Psoas muscle (tissue), 8 donors: ENCODE measurements around the gene TCFL5. TPM values are rescaled to one million over a fixed set of nuclear protein-coding genes. Genes with fewer than 3 reads are reported as not detected.
A peak's percentile ranks its signal among the peaks of the same experiment; 100 is the strongest.

ENCODE experiments used
- ATAC-seq, 4 donors: fragments of 200-7000 bp; cut with Tn5 transposase; one replicate each; pipeline ENCODE4 v1.9.1; 2020; ENCODE audit warnings: moderate library complexity in 3 of 4, mild to moderate bottlenecking in 2 of 4
- DNase-seq, 2 donors: peaks; one replicate each; pipeline ENCODE4 v3.0.0-alpha.2; 2020
- H3K27ac ChIP-seq: fragments of 200-600 bp; one replicate; pipeline ENCODE4 v1.8.0; 2022
- H3K27me3 ChIP-seq, 3 donors: fragments of 200-600 bp in 1 of 3; one replicate each; pipeline versions ENCODE4 v1.6.1 to v1.8.0; 2013 to 2022; ENCODE audit warnings: low read length in 2 of 3, mild to moderate bottlenecking in 2 of 3, moderate library complexity in 1 of 3; ENCODE audit not compliant: insufficient read depth in 3 of 3
- H3K36me3 ChIP-seq, 2 donors: fragments of 200-600 bp in 1 of 2; one replicate each; pipeline versions ENCODE4 v1.6.1 to v1.8.0; 2013 to 2022; ENCODE audit warnings: low read depth in 1 of 2, mild to moderate bottlenecking in 1 of 2, moderate library complexity in 1 of 2; ENCODE audit not compliant: insufficient read depth in 1 of 2
- H3K4me1 ChIP-seq: fragments of 200-600 bp; one replicate; pipeline ENCODE4 v1.8.0; 2022
- H3K4me3 ChIP-seq: fragments of 200-600 bp; one replicate; pipeline ENCODE4 v1.8.0; 2022; ENCODE audit warnings: mild to moderate bottlenecking
- H3K9me3 ChIP-seq: fragments of 200-600 bp; one replicate; pipeline ENCODE4 v1.8.0; 2022
- CTCF ChIP-seq: fragments of 200-600 bp; IDR thresholded peaks from one replicate; pipeline ENCODE4 v1.8.0; 2022; ENCODE audit warnings: antibody characterized with exemption
- WGBS, 3 donors: extraction: QIAGEN DNeasy Blood & Tissue Kit; methylation state at CpG; one replicate each; pipeline versions ENCODE4 v1.1.6 to v1.1.7; 2013; 5-methylcytosine and 5-hydroxymethylcytosine counted together
- intact Hi-C, 2 donors: fragments of 100-400 bp; cut with DNase I; formaldehyde crosslinking; loops; one replicate each; pipeline versions ENCODE4 v1.11.0 to v1.14.2; 2022
- polyA plus RNA-seq, 3 donors: library from polyadenylated mRNA; stranded (reverse); fragments of 200-250 nt; gene quantifications; one replicate each; pipeline ENCODE4 v1.2.3, GENCODE V29; 2013
- total RNA-seq, 4 donors: library from RNA; stranded (reverse); fragmentation: NEBNext Ultra II Directional in 2 of 4; extraction: Animal tissue kit (Norgen Biotek cat#: 25700) in 2 of 4; gene quantifications; one replicate each; pipeline versions ENCODE4 v1.2.1 to v1.2.4, GENCODE V29; 2021 to 2023
- donor health status: healthy with polysubstance abuse.
- donor health status: DM: no; HTN: no; CAD: no; lungs with moderate emphysema.
- donor health status: Bipolar disorder and iron deficiency.
- donor health status: healthy.
- donor health status: DM: yes; HTN: yes; CAD: no.
- donor health status: DM: no; HTN: no; CAD: no.
- donor health status: DM: no; HTN: no; CAD: no.
- donor health status: DM: yes; HTN: yes; CAD: no.

TCFL5 gene
- total and polyA plus RNA-seq, 7 donors: 2.3 to 5.2 (median 3.9) TPM

- no peak overlapping the region for H3K27ac ChIP-seq
- 88 to 92% (median 92%) methylated on average over 6 of the region's 6 CpGs for WGBS, 3 donors
- TF ChIP-seq CTCF: no peak
- intact Hi-C loops: loop anchor here (2.0 to 5.0 kb wide), 2 partner anchors 134 to 136 kb away; partner anchors contain the start of gene BHLHE23 (in 1 of the 2)
- peaks cover 16% of the 10 kb centered on the region for H3K4me1 ChIP-seq
- no peaks in the 10 kb centered on the region for H3K36me3 ChIP-seq
- no peak overlapping the region for H3K4me3 ChIP-seq
- no peaks in the 10 kb centered on the region for H3K27me3 ChIP-seq
- no peaks in the 10 kb centered on the region for H3K9me3 ChIP-seq
- DNase-seq (peak in 1 of 2 donors; percentile 26), ATAC-seq (no peak)
Observed at GRCh38 chr20:62872862-62873261, 11.2 kb upstream of the TCFL5 start.

- Histone ChIP-seq H3K27ac (no peak overlapping the region), H3K4me1 (peaks cover 12% of the 10 kb centered on the region), H3K36me3 (no peaks in the 10 kb centered on the region), H3K9me3 (no peaks in the 10 kb centered on the region), H3K27me3 (no peaks in the 10 kb centered on the region), H3K4me3 (no peak overlapping the region)
- DNase-seq (peak in 1 of 2 donors; percentile 44), ATAC-seq (no peak)
- no peak for TF ChIP-seq CTCF
- intact Hi-C loops: loop anchor here (2.0 to 5.0 kb wide), 2 partner anchors 135 to 136 kb away; partner anchors contain the start of gene BHLHE23 (in 1 of the 2)
- WGBS, 3 donors: 83 to 88% (median 87%) methylated on average over 18 of the region's 18 CpGs
Observed at GRCh38 chr20:62872184-62872847, 10.7 kb upstream of the TCFL5 start.

GRCh38 chr20:62864207-62864606 is 2.6 kb upstream of the TCFL5 start:
- peaks cover 0 to 1% of the 10 kb centered on the region in 2 donors for H3K36me3 ChIP-seq
- intact Hi-C loops: no loop called here
- whole genome bisulfite sequencing, 3 donors: 88 to 92% (median 90%) methylated on average over 7 of the region's 7 CpGs
- no peak overlapping the region for H3K27ac ChIP-seq
- TF ChIP-seq CTCF: no peak
- peaks cover 10% of the 10 kb centered on the region for H3K4me1 ChIP-seq
- H3K27me3 ChIP-seq: peaks cover 0 to 5% (median 0%) of the 10 kb centered on the region in 3 donors
- no peak overlapping the region for H3K4me3 ChIP-seq
- DNase-seq (no peak), ATAC-seq (no peak)
- no peaks in the 10 kb centered on the region for H3K9me3 ChIP-seq

- H3K27ac ChIP-seq: no peak overlapping the region
- H3K36me3 ChIP-seq: peaks cover 0 to 14% of the 10 kb centered on the region in 2 donors
- intact Hi-C loops: no loop called here
- peak overlapping the region; percentile 59 for H3K4me3 ChIP-seq
- no peaks in the 10 kb centered on the region for H3K9me3 ChIP-seq
- ATAC-seq (no peak), DNase-seq (peak in 1 of 2 donors; percentile 70)
- no peak for TF ChIP-seq CTCF
- 1 to 4% (median 1%) methylated on average over 29 to 129 of the region's 129 CpGs for WGBS, 3 donors
- peaks cover 0 to 5% (median 0%) of the 10 kb centered on the region in 3 donors for H3K27me3 ChIP-seq
- peaks cover 10% of the 10 kb centered on the region for H3K4me1 ChIP-seq
Observed at GRCh38 chr20:62860924-62861691, 514 bp downstream of the TCFL5 start.
